NCI-H460 (cell line): Measurements from ENCODE around the gene DAB1. TPM values are rescaled to one million over a fixed set of nuclear protein-coding genes. Genes with fewer than 3 reads are reported as not detected.

Experiments
- DNase-seq: peaks from one replicate; pipeline ENCODE4 v3.0.0-alpha.2; 2016; ENCODE audit warnings: low read depth; ENCODE audit errors: extremely low read depth
- total RNA-seq: library from RNA; depleted of rRNA; stranded (reverse); fragments of >200 nt; shearing (Covaris generic); gene quantifications from 2 replicates; pipeline ENCODE4 v1.2.3, GENCODE V29; 2014

The DAB1 gene
- total RNA-seq, 1 experiment from 2014 or later, result 0.45 TPM

GRCh38 chr1:57420981-57421785, 2.7 kb downstream of the DAB1 start:
- no peak for DNase-seq

- no peak for DNase-seq
These were observed 4.9 kb downstream of the DAB1 start for GRCh38 chr1:57418971-57419370.

- DNase-seq, result no peak
These were observed 12.6 kb downstream of the DAB1 start for GRCh38 chr1:57411262-57411661.

GRCh38 chr1:57410508-57410907, 13.4 kb downstream of the DAB1 start:
- DNase-seq, result no peak

GRCh38 chr1:57407928-57408327, 15.9 kb downstream of the DAB1 start:
- DNase-seq, result no peak

- DNase-seq, result no peak
These were observed 17.4 kb downstream of the DAB1 start for GRCh38 chr1:57406428-57406970.

- no peak for DNase-seq
These were observed 19.0 kb downstream of the DAB1 start for GRCh38 chr1:57404884-57405283.

GRCh38 chr1:57403201-57403600, 20.7 kb downstream of the DAB1 start:
- no peak for DNase-seq

- DNase-seq, result no peak
These were observed 22.2 kb downstream of the DAB1 start for GRCh38 chr1:57401671-57402070.

- DNase-seq, result no peak
These were observed 23.8 kb downstream of the DAB1 start for GRCh38 chr1:57400048-57400447.

GRCh38 chr1:57393058-57393584, 30.7 kb downstream of the DAB1 start:
- no peak for DNase-seq

- no peak for DNase-seq
These were observed 38.5 kb downstream of the DAB1 start for GRCh38 chr1:57385336-57385735.

GRCh38 chr1:57384901-57385300, 39.0 kb downstream of the DAB1 start:
- DNase-seq, result no peak

- DNase-seq, result no peak
These were observed 39.6 kb downstream of the DAB1 start for GRCh38 chr1:57384284-57384683.

- no peak for DNase-seq
These were observed 42.0 kb downstream of the DAB1 start for GRCh38 chr1:57381871-57382270.

GRCh38 chr1:57381426-57381825, 42.4 kb downstream of the DAB1 start:
- no peak for DNase-seq

GRCh38 chr1:57380923-57381322, 42.9 kb downstream of the DAB1 start:
- no peak for DNase-seq

- no peak for DNase-seq
These were observed 45.3 kb downstream of the DAB1 start for GRCh38 chr1:57378534-57378933.

- no peak for DNase-seq
These were observed 46.3 kb downstream of the DAB1 start for GRCh38 chr1:57377339-57378139.

GRCh38 chr1:57376041-57376440, 47.8 kb downstream of the DAB1 start:
- no peak for DNase-seq

- DNase-seq, result no peak
These were observed 54.0 kb downstream of the DAB1 start for GRCh38 chr1:57369889-57370288.
